ENCODE measurements around the gene KL.

KL gene

DNA sequence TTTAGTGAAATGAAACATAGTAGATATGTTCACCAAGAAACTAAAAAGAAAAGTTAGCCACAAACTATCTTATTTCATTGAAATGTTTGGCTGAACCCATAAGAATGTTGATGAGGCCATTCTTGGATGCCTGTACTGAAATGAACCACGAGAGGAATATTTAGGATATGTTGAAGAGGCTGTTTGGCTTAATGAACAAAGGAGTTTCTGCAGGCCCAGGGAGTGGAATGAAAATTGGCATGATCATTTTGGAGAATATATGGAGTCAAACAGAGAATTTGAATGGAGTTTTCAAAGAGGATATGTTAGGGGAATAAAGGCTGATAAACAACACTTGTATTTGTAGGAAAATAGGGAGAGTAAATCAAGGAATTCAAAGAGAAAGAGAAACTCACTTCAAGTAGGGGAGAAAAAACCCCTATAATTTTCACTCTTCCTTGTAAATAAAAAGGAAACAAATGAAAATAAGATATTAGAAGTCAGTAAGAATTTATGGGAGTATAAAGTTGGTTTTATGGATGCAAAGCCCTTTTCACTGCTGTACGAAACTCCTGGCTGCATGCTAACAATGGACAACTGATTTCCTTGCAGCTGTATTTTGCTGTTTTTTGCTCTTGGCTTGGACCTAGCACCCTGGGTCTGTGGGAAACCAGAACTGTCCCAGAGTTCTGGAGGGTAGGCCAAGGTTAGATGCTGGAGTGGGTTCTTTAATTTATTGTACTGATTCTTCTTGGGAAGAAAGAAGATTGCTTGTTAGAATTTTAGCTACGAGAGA, 36.5 kb downstream of the KL start:
- TF ChIP-seq, protein P1, sequence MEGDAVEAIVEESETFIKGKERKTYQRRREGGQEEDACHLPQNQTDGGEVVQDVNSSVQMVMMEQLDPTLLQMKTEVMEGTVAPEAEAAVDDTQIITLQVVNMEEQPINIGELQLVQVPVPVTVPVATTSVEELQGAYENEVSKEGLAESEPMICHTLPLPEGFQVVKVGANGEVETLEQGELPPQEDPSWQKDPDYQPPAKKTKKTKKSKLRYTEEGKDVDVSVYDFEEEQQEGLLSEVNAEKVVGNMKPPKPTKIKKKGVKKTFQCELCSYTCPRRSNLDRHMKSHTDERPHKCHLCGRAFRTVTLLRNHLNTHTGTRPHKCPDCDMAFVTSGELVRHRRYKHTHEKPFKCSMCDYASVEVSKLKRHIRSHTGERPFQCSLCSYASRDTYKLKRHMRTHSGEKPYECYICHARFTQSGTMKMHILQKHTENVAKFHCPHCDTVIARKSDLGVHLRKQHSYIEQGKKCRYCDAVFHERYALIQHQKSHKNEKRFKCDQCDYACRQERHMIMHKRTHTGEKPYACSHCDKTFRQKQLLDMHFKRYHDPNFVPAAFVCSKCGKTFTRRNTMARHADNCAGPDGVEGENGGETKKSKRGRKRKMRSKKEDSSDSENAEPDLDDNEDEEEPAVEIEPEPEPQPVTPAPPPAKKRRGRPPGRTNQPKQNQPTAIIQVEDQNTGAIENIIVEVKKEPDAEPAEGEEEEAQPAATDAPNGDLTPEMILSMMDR (conservative IDR thresholded peaks at IDR 0.05; ENCODE audit: low read depth, low read length), result no peak
- H3K4me3 ChIP-seq (ENCODE audit: low read length), result no peak overlapping the region
- DNase-seq (ENCODE audit: low read depth), result no peak

DNA sequence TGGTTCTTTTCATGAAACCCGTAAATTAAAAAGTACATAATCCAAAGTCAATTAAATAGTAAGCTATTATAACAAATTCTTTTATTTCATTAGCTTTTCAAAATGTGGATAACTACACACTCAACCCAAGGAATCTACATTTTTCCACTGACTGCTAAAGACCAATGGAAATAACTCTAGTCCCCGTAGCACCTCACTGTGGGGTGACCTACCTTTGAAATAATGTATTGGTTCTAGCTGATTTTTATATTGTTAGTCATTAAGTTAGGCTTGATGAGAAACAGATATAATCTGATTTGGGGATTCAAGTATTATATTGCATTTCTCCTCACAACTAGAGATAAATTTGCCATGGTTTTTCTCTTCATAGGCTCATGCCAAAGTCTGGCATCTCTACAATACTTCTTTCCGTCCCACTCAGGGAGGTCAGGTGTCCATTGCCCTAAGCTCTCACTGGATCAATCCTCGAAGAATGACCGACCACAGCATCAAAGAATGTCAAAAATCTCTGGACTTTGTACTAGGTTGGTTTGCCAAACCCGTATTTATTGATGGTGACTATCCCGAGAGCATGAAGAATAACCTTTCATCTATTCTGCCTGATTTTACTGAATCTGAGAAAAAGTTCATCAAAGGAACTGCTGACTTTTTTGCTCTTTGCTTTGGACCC, 37.3 kb downstream of the KL start:
- peak; percentile 64 for DNase-seq (ENCODE audit: low read depth)
- no peak overlapping the region for H3K4me3 ChIP-seq (ENCODE audit: low read length)
- TF ChIP-seq, protein P1 (conservative IDR thresholded peaks at IDR 0.05; ENCODE audit: low read depth, low read length), result no peak

DNA sequence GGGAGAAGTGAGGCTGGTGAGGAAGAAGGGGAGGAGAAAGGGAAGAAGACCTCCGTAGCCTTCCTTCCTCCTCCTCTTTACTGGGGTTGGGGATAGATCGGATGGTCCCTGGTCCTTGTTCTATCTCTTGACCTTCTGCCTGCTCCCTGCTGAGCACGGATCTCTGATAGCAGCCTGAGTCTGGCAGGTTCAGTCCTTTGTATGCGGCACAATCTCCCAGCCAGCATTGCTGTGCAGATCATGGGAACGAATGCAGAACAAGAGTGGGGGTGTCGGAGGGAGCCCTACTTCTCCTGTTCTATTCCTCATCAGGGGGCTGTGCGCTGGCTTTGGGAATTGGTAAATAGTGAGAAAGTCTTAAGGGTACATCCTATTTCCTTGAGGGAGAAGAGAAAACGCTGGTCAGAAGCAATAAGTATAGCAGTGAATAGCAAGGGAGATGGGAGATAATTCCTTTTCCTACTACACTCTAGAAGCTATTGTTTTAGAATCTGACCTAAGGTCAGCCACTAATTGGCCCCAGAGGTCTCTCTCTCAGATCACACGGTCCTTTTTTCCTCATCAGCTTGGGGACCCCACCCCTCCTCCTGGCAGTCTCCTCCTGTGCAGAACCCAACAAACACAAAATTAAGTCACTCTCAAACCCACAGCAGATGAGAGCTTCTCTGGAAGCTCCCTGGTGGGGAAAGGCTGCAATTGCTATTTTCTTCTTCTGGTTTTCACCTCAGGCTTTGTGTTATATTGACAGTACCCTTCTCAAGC, 41.0 kb downstream of the KL start:
- DNase-seq (ENCODE audit: low read depth), result no peak
- H3K4me3 ChIP-seq (ENCODE audit: low read length), result no peak overlapping the region
- TF ChIP-seq, protein P1 (conservative IDR thresholded peaks at IDR 0.05; ENCODE audit: low read depth, low read length), result peak; percentile 58

DNA sequence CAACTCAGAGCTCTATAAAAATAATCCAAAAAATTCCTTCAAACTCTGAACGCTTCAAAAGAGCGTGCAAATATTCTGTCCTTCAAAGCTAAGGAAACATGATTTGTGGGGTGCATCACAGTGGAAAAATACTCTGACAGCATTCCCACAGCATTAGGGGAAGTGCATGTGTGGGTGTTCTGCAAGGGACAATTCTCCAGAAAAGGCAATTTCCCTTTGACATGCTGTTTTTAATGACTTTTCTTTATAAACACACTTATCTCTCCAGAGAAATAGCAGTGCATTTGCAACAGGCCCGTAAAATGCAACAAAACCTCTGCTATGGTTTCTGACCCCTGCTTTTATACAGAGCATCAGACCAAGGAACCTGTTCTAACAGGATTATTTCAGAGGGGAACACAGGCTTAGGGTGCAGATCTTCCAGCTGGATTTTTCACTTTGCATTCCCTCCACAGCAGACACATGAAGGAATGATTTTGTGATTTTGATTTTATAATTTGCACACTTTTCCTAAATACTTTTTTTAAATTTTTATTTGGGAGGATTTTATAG, 42.6 kb downstream of the KL start:
- DNase-seq (ENCODE audit: low read depth), result no peak
- no peak overlapping the region for H3K4me3 ChIP-seq (ENCODE audit: low read length)
- TF ChIP-seq, protein P1 (conservative IDR thresholded peaks at IDR 0.05; ENCODE audit: low read depth, low read length), result no peak

DNA sequence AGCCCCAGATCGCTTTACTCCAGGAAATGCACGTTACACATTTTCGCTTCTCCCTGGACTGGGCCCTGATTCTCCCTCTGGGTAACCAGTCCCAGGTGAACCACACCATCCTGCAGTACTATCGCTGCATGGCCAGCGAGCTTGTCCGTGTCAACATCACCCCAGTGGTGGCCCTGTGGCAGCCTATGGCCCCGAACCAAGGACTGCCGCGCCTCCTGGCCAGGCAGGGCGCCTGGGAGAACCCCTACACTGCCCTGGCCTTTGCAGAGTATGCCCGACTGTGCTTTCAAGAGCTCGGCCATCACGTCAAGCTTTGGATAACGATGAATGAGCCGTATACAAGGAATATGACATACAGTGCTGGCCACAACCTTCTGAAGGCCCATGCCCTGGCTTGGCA, 44.6 kb downstream of the KL start:
- H3K4me3 ChIP-seq (ENCODE audit: low read length), result no peak overlapping the region
- no peak for DNase-seq (ENCODE audit: low read depth)
- TF ChIP-seq, protein P1 (conservative IDR thresholded peaks at IDR 0.05; ENCODE audit: low read depth, low read length), result no peak

DNA sequence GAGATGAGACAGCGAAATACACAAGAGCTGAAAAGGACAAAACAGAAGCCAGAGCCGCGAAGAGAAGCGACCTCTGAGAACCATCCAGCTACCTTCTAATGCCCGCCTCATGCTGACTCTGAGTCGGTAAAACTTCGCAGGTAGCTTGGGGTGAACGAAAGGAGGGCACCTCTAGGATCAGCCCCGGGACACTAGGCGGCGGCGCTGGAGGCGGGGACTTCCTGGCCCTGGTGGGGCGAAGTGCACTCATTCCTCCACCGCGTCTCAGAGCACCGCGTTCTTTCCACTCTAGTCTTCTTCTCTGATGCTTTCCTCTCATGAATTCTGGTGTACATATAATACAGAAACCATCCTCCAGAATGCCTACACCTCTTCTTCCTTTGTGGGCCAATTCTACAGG, 50.1 kb downstream of the KL start:
- DNase-seq (ENCODE audit: low read depth), result no peak
- no peak overlapping the region for H3K4me3 ChIP-seq (ENCODE audit: low read length)
- TF ChIP-seq, protein P1 (conservative IDR thresholded peaks at IDR 0.05; ENCODE audit: low read depth, low read length), result no peak
